ENCODE results near the gene CAST. TPM values are rescaled to one million over a fixed set of nuclear protein-coding genes. Genes with fewer than 3 reads are reported as not detected.

The CAST gene
- total RNA-seq, 1 donor from 2014 or later = 199 TPM

- no peak for DNase-seq (ENCODE audit: extremely low read depth, low read depth, low spot score)
These were observed 47.1 kb downstream of the CAST start for GRCh38 chr5:96709152-96709821.

DNA sequence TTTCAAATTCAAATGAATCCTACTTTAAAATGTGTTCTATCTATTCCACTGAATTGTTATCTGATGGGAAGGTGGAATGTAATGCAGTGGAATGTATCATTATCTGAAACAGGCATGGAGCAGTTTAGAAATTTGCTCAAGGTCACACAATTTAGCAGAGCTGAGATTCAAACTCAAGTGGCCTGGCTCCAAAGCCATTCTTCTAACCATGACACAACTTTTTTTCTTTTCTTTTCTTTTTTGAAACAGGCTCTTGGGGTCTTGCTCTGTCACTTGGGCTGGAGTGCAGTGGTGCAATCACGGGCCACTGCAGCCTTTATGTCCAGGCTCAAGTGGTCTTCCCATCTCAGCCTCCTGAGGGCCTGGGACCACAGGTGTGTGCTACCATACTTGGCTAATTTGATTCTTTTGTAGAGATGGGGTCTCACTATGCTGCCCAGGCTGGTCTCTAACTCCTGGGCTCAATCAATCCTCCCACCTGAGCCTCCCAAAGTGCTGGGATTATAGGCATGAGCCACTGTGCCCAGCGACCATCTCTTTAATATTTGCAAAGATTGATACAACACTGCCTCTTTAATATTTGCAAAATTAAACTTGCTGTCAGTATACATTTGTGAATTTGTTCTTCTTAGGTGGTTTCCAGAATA lies 50.0 kb downstream of the CAST start:
- DNase-seq (ENCODE audit: extremely low read depth, low read depth, low spot score) = no peak

DNA sequence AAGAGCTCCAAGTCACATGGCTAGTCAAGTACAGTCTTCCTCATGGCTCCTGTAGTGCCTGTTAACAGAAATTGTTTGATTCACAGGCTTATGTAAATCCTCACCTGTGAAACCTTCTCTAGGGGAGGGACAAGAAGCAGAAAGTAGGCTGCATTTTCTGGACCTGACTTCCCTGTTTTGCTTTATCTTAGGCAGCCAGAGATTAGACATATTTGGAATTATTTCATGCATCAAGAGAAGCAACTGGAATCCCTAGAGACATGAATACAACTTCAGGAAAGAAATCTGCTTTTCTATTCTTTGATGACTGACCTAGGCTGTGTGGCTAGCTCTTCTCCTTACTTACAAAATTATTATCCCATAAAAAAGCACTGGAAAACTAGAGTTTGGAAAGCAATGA lies 52.3 kb downstream of the CAST start:
- DNase-seq (ENCODE audit: extremely low read depth, low read depth, low spot score) = no peak

GRCh38 chr5:96714951-96715451 lies 52.8 kb downstream of the CAST start:
- DNase-seq (ENCODE audit: extremely low read depth, low read depth, low spot score) = no peak

DNA sequence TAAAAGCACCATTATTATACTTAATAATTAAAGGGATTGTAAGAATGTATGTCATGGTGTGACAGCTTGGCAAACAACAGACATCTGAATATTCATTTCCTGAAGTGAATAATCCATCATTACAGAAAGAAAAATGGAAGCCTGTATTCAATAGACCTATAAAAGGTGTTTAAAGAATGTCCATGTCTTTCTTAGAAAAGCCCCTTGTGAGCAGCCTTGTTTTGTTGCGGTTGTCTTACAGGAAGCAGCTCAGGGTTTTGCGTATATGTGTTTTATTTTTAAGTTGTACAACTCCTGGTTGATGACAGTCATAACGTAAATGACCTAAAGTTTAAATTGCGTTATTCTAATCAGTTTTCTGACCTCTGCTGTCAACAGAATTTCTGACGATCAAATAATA lies 53.8 kb downstream of the CAST start:
- DNase-seq (ENCODE audit: extremely low read depth, low read depth, low spot score) = no peak

DNA sequence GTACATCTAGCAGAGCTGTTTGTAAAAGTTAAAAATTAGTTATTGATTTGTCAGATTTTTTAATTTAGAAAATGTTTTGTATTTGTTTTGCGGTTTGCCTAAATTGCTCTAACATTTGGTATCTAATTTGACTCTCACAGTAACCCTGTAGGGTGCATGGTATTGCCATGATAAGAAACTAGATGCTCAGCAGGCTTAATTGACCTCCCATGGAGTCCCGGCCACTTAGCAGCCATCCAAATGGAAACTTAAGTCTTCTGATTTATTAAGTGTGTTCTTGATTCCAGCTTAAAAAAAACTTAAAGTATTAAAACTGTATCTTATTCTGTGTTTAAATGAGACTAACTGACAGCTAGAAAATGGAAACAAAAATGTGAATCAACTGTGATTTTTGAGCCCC lies 54.5 kb downstream of the CAST start:
- DNase-seq (ENCODE audit: extremely low read depth, low read depth, low spot score) = no peak

DNA sequence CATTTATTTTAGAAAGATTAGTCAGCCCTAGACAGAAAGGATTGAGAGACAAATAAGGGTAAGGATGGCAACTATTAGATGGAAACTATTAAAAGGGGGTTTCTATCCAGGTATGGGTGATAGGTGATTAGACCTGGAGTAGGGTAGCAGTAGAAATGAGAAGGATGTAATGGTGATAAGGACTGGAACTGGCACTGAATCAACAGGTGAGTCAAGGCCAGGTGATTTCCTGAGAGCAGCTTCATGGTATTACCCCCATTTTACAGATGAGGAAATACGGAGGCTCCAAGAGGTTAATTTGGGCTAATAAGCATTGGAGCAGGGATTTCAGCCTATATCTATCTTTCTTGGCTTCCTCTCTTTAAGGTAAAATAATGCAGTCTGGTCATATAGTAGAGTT lies 55.7 kb downstream of the CAST start:
- no peak for DNase-seq (ENCODE audit: extremely low read depth, low read depth, low spot score)

- DNase-seq (ENCODE audit: extremely low read depth, low read depth, low spot score) = no peak
These were observed 56.5 kb downstream of the CAST start for GRCh38 chr5:96718635-96719077.

DNA sequence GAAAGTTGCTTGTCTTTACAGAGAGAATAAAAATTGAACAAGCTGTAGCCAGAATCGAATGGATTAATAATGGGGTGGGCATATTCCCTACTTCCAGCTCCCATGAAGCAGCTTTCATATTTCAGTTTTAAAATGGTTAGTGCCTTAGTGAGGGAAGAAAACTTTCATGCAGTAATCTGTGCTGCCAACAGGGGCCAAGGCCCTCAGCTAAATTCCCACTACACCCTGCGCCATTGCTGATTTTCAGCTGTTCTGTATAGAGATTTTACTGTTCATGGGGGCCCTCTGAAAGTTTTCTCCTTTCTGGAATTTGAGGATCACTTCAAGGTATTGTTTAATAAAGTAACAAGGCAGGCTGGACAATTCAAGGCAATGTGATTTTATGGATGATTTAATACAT lies 58.2 kb downstream of the CAST start:
- no peak for DNase-seq (ENCODE audit: extremely low read depth, low read depth, low spot score)

DNA sequence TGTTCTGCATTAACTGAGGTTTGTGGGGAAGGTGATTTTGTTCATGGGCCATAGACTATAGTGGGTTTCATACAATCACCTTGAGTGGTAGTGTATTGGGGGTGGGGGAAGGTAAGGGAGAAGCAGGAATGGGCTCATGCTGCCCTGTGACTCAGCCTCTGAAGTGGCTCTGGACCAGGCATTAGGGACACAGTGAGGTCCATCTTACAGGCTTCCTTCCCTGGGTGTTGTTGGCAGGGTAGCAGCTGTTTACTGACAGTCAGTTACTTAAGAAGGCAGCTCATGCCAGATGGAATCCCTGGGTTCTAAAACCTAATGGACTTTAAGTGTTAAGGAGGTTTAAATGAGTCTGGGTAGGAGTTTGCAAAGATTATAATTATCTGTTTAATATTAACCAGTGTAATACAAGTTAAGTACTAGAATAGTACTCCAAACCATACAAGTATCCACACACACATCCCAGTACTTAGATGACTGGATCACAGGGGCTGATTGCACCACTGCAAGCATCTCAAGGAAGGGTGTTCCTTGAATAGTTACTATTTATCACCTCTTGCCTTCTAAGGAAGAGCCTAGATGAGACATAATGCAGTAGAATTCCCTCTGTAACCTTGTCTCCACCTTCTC lies 59.3 kb downstream of the CAST start:
- DNase-seq (ENCODE audit: extremely low read depth, low read depth, low spot score) = no peak

- no peak for DNase-seq (ENCODE audit: extremely low read depth, low read depth, low spot score)
These were observed 63.1 kb downstream of the CAST start for GRCh38 chr5:96725257-96725656.

- DNase-seq (ENCODE audit: extremely low read depth, low read depth, low spot score) = no peak
These were observed 64.6 kb downstream of the CAST start for GRCh38 chr5:96726802-96727201.

DNA sequence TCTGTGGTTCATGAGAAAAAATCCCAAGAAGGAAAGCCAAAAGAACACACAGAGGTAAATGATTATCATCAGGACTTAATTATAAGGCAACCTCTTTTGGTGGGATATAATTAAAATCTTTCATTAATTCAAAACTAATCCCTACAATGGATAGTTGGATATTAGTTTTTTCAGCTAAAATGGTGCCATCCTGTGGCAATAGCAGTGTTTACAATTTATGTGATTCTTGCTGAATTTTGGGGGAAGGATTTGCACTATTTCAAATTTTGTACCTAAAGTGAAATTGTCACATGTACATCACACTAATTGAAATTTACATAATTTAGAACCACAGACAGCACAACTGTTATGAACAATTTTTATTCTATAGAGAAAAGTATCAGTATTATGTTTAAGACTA lies 67.0 kb downstream of the CAST start:
- no peak for DNase-seq (ENCODE audit: extremely low read depth, low read depth, low spot score)

DNA sequence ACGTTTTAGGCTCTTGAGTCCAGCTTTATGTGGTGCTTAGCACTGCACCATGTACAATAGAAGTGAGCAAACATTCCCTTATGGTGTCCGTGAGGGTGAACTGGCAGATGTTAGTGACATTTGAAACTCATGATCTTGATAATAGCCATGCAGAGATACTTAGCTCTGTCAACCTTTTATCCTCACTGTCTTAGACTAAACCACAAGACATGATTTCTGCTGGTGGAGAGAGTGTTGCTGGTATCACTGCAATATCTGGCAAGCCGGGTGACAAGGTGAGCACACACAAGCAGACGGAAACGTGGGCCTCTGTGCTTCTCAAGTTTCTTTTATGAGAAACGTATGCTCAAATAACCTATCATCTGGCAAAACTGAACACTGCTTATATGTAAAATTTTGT lies 68.4 kb downstream of the CAST start:
- no peak for DNase-seq (ENCODE audit: extremely low read depth, low read depth, low spot score)

DNA sequence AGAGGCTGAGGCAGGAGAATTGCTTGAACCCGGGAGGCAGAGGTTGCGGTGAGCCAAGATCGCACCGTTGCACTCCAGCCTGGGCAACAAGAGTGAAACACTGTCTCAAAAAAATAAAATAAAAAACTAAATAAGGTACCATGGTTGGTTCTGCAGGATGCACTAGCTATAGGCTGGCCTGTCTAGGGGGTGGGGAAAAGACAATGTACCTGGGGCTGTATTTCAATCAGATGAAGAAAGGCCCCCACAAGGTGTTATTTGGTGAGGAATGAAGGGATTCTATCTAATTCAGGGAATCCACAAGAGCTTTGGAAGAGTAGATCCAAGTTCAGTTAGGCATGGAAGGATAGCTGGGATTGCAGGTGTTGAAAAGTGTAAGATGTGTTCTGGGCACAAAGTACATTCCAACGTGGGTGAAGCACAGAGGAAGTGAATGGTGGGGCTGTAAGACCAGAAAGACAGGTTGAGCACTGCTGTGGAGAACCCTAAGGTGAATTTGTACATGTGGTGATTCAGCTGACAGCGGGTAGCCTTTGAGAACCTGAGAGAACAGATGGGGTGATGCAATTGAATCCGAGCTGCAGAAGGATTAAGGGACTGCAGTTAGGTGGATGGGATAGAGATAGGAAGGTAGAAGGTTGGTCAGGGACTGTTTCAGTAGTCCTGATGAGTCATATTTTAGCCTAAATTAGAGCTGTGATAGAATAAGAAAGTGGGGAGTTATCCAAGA lies 71.8 kb downstream of the CAST start:
- DNase-seq (ENCODE audit: extremely low read depth, low read depth, low spot score) = no peak

DNA sequence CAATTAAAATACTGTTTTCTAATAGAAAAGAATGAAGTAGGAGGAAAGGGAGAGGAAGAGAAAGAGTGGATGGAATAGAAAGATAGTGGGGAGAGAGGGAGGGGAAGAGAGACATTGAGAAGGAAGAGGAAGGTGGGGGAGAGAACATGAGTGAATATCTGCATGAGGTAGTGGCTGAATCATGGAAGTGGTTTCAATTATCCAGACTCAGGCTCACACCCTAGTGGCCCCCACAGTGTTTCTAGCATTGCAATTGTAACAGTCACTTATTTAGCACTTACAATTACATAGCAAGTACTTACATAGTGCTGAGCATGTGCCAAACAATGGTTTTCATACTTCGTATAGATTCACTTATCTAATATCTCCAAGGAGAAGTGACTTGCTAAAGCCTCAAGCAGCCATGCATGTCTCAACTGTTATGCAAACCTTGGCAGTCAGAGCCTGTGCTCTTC lies 72.7 kb downstream of the CAST start:
- DNase-seq (ENCODE audit: extremely low read depth, low read depth, low spot score) = no peak

- no peak for DNase-seq (ENCODE audit: extremely low read depth, low read depth, low spot score)
These were observed 74.8 kb downstream of the CAST start for GRCh38 chr5:96736937-96737336.

DNA sequence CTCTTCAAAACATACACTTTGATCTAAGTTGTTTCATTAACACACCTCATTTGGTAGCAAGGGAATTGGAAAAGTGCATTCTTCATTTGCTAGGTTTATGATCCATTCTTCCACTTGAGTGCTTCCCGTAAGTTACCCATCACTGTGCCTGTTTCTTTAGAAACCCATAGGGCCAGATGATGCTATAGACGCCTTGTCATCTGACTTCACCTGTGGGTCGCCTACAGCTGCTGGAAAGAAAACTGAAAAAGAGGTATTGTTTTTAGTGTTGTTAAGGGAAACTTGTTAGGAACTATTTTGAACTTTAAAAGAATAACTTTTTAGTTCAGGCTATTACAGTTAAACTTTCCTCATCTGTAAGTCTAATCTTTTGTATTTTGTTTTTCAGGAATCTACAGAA lies 78.9 kb downstream of the CAST start:
- no peak for DNase-seq (ENCODE audit: extremely low read depth, low read depth, low spot score)

DNA sequence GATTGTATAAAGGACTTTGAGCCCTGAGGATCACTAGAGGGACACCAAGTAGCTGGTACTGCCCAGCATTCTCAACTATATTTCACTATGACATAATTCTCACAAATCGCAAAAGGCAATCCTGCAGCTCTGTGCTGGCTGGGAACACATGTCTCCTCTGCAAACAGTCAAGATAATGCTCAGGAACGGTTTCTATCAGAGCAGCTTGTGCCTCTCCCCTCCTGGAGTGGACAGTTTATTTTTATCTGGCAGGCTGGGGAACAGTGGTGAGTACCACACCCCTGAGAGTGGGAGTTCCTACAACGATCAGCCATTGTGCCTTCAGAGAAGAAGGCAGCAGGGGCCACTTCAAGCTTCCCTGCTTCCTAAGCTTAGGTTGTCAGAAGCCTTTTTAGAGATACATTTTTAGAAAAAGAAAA lies 79.7 kb downstream of the CAST start:
- no peak for DNase-seq (ENCODE audit: extremely low read depth, low read depth, low spot score)

GRCh38 chr5:96742538-96742937 lies 80.4 kb downstream of the CAST start:
- DNase-seq (ENCODE audit: extremely low read depth, low read depth, low spot score) = no peak

DNA sequence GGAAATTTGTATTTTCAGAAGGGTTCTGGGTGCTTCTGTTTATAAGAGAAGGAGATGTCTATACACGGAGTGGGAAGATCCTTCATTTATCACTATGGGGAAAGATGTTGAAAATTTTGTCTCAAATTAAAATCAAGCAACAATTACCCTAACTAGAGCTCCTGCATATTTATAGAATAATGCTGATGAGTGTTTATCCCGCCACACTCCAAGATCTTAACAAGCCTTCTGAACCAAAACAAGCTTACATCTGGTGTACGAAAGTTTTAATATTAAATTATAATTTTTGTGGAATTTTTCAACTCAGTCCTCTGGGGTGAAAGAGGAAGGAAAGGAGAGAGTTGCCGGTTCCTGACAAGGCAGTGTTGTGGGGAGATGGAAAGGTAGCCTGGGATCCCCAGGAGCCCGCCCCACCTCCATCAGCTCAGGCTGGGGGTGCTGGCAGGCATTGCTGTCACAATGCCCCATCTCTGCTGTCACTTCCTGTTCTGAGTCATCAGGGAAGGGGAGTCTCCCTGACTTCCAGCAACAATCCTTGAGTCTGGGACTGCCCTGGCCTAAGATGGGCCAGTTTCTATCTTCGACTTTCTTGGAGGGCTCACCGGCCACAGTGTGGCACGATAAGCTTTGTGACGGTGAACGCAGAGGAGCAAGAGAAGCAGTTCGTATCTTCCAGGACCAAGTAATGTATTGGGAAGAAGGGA lies 81.0 kb downstream of the CAST start:
- DNase-seq (ENCODE audit: extremely low read depth, low read depth, low spot score) = peak; percentile 37
